ENCODE data around the gene TXNRD1.

TXNRD1 gene

GRCh38 chr12:104375775-104376174, 160.2 kb downstream of the TXNRD1 start:
- DNase-seq (ENCODE audit: low read depth): no peak
- no peak for TF ChIP-seq CTCF (conservative IDR thresholded peaks at IDR 0.05; ENCODE audit: control insufficient read depth, insufficient read depth, low read depth, low read length)
- no peak overlapping the region for H3K4me3 ChIP-seq (ENCODE audit: control insufficient read depth, low read depth, low read length)

DNA sequence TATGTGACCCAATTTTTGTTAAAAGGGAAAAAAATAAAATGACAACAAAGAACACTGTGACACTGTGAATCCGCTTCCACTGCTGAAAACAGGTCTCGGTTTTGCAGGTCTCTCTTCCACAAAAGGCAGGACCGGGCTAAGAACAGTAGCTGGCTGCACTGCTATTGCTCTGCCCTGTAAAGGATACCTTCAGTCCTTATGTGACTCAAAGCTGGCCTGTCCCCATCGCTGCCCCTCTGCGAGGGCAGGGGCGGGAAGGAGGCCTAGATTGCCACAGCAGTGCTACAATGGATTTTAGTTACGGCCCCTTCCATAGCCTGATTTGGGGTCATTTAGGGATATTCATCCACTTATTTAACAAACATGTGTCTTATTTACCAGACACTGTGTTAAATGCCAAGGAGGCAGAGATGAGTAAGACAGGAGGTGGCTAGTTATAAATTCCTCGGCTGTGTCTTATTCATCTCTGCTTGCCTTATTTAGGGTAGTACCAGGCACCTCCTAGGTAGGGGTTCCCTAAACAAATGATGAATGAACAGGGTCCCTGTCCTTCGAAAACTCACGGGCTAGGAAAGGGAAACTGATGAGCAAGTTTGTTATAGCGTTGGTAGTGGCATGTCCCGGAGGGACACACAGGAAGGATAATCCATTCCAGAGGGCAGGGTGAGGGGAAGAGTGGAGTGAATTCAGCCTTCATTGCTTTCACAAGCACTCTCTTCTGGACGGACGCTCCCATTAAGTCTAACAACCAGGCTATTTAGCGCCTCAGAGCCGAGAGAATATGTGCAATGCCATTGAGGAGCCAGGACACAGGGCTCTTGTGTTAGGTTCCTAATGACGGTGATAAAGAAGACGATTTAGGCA, 161.3 kb downstream of the TXNRD1 start:
- no peak for TF ChIP-seq CTCF (conservative IDR thresholded peaks at IDR 0.05; ENCODE audit: control insufficient read depth, insufficient read depth, low read depth, low read length)
- no peak overlapping the region for H3K4me3 ChIP-seq (ENCODE audit: control insufficient read depth, low read depth, low read length)
- DNase-seq (ENCODE audit: low read depth): peak; percentile 64

- no peak for DNase-seq (ENCODE audit: low read depth)
- no peak overlapping the region for H3K4me3 ChIP-seq (ENCODE audit: control insufficient read depth, low read depth, low read length)
- TF ChIP-seq CTCF (conservative IDR thresholded peaks at IDR 0.05; ENCODE audit: control insufficient read depth, insufficient read depth, low read depth, low read length): no peak
Observed at GRCh38 chr12:104377514-104377812, 161.9 kb downstream of the TXNRD1 start.

DNA sequence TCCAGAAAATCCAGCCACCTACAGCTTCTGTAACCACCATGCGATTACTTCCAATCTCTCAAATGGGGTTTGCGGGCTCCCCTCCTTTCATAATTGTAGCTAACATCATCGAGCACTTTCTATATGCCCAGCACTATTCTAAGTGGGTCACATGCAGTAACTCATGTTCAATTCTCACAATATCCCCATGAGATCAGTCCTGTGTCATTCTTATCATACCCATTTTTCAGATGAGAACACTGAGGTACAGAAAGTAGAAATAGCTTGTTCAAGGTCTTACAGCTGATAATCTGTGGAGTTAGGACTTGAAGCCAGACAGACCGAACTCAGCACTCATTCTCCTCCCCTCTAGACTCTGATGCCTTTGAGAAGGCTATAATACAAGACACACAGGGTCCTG, 162.8 kb downstream of the TXNRD1 start:
- no peak for DNase-seq (ENCODE audit: low read depth)
- no peak overlapping the region for H3K4me3 ChIP-seq (ENCODE audit: control insufficient read depth, low read depth, low read length)
- no peak for TF ChIP-seq CTCF (conservative IDR thresholded peaks at IDR 0.05; ENCODE audit: control insufficient read depth, insufficient read depth, low read depth, low read length)

DNA sequence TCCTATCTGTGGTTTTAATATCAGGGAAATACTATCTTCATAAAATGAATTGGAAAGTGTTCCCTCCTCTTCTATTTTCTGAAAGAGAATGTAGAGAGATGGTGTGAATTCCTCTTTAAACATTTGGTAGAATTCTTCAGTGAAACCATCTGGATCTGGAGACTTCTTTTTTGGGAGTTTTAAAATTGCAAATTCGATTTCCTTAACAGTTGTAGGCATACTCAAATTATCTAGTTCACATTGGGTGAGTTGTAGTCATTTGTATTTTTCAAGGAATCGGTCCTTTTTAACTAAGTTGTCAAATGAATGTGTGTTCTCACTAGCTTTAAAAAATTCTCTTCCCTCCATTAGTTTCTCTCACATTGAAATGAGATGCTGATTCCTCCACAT, 165.8 kb downstream of the TXNRD1 start:
- no peak overlapping the region for H3K4me3 ChIP-seq (ENCODE audit: control insufficient read depth, low read depth, low read length)
- DNase-seq (ENCODE audit: low read depth): no peak
- no peak for TF ChIP-seq CTCF (conservative IDR thresholded peaks at IDR 0.05; ENCODE audit: control insufficient read depth, insufficient read depth, low read depth, low read length)

DNA sequence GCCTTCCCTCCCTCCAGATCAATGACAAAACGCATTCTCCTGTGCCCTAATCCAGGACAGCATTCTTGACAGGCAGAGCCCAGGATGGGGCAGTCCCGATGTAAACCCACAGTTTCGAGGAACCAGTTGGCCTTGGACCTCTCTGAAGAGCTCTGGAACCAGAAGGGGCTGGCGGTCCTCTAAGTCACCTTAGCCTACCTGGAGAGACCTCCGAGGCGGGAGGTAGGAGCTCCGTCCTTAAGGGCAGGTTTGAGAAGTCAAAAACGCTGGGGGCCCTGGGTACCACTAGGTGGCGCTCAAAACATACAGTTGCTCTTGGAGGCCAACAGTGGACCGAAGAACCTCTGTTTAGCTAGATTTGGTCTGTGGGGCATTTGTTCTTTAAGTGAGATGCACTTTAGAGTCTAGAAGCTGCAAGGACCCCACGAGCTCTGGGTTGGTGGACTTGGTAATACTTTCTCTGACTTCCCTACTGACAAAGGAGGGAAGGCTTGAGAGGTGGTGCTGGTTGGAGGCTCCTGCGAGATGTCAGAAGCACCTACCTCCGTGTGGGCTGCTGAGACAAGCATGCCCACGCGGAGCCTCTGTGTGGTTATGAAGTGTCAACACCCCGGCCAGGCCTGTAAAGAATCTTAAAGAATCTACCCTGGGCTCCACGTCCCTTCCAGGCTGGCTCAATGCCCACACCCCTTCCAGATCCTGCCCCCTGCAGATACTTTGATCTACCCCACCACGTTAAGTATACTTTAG, 166.3 kb downstream of the TXNRD1 start:
- no peak overlapping the region for H3K4me3 ChIP-seq (ENCODE audit: control insufficient read depth, low read depth, low read length)
- peak; percentile 96 for TF ChIP-seq CTCF (conservative IDR thresholded peaks at IDR 0.05; ENCODE audit: control insufficient read depth, insufficient read depth, low read depth, low read length)

More for the DNA sequence above, 166.3 kb downstream of the TXNRD1 start:
- DNase-seq (ENCODE audit: low read depth): peak; percentile 80
